ENCODE measurements around the gene CENPF. TPM values are rescaled to one million over a fixed set of nuclear protein-coding genes. Genes with fewer than 3 reads are reported as not detected.

Gene CENPF
- total RNA-seq, 1 donor, result 0.73 TPM

Other genes starting within 250 kb of the CENPF start
- under 0.01 TPM for gene PTPN14, start 51.6 kb upstream of the CENPF start, total RNA-seq